Panc1 (cell line): Measurements from ENCODE around the gene SPA17. TPM values are rescaled to one million over a fixed set of nuclear protein-coding genes. Genes with fewer than 3 reads are reported as not detected.

ENCODE experiments used
- ATAC-seq: fragments of 200-7000 bp; cut with Tn5 transposase; 2 replicates; pipeline ENCODE4 v1.9.1; 2020; ENCODE audit warnings: mild to moderate bottlenecking, moderate library complexity
- BruUV-seq: library from RNA; stranded (reverse); fragments of 400-500 nt; replicated peaks from 2 replicates; lab custom pipeline; 2021; lab: Mats Ljungman, UMichigan
- CTCF ChIA-PET: fragments of 300-600 bp; sonication (Branson Sonifier 250); formaldehyde crosslinking; loops from one replicate; lab custom pipeline; 2022; ENCODE audit warnings: antibody characterized with exemption; lab: Charles Lee
- POLR2A ChIA-PET: fragments of 300-600 bp; sonication (Branson Sonifier 250); formaldehyde crosslinking; loops from one replicate; lab custom pipeline; 2022; ENCODE audit warnings: antibody characterized with exemption; lab: Charles Lee
- DNase-seq: peaks from one replicate; pipeline ENCODE4 v3.0.0-alpha.2; 2010; ENCODE audit warnings: low read depth, low spot score
- H3K27ac ChIP-seq: 2 replicates; pipeline ENCODE4 v1.5.1; 2011; ENCODE audit warnings: mild to moderate bottlenecking, low read length, inconsistent platforms
- H3K27me3 ChIP-seq: fragments of 200-500 bp; sonication (Bioruptor generic); 2 replicates; pipeline ENCODE4 v1.6.0; 2014; ENCODE audit warnings: low read length, inconsistent platforms; ENCODE audit not compliant: control insufficient read depth, insufficient read depth
- H3K36me3 ChIP-seq: fragments of 200-500 bp; sonication (Bioruptor generic); 2 replicates; pipeline ENCODE4 v1.5.1; 2014; ENCODE audit warnings: inconsistent platforms, mild to moderate bottlenecking, low read length, moderate library complexity; ENCODE audit not compliant: control insufficient read depth, insufficient read depth
- H3K4me1 ChIP-seq: 2 replicates; pipeline ENCODE4 v1.5.1; 2011; ENCODE audit warnings: inconsistent platforms, mild to moderate bottlenecking, low read length, moderate library complexity; ENCODE audit not compliant: control insufficient read depth, insufficient read depth
- H3K4me3 ChIP-seq, 2 experiments: 2 replicates each; pipeline ENCODE4 v1.5.1; 2011 to 2012; ENCODE audit warnings: low read depth in 2 of 2, low read length in 2 of 2, mild to moderate bottlenecking in 2 of 2, inconsistent platforms in 1 of 2, moderate library complexity in 1 of 2
- H3K9me3 ChIP-seq: fragments of 200-500 bp; sonication (Bioruptor generic); 2 replicates; pipeline ENCODE4 v1.5.1; 2014; ENCODE audit warnings: low read depth, mild to moderate bottlenecking, inconsistent platforms, low read length, moderate library complexity; ENCODE audit not compliant: control insufficient read depth, insufficient read depth
- POLR2AphosphoS5 ChIP-seq: IDR thresholded peaks from 2 replicates; pipeline ENCODE4 v1.6.1; 2012; ENCODE audit warnings: mild to moderate bottlenecking, low read depth, low read length, moderate library complexity
- SIN3A ChIP-seq: IDR thresholded peaks from 2 replicates; pipeline ENCODE4 v1.6.1; 2012; ENCODE audit warnings: low read depth, mild to moderate bottlenecking, low read length, moderate library complexity, borderline replicate concordance; ENCODE audit not compliant: insufficient read depth
- TCF7L2 ChIP-seq: IDR thresholded peaks from 2 replicates; pipeline ENCODE4 v1.6.1; 2011; ENCODE audit warnings: mild to moderate bottlenecking, low read depth, low read length, inconsistent platforms
- in situ Hi-C: cut with HindIII; loops from 2 replicates; pipeline ENCODE4 v1.10.0; 2016; ENCODE audit warnings: low sequenced_read_pairs, low pct_unique_long_range_greater_than_20kb
- intact Hi-C: fragments of 100-400 bp; cut with micrococcal nuclease; formaldehyde crosslinking; loops from one replicate; pipeline ENCODE4 v1.10.0; 2022; ENCODE audit not compliant: unreplicated experiment
- total RNA-seq: library from RNA; stranded (reverse); gene quantifications from one replicate; pipeline ENCODE4 v1.2.1, GENCODE V29; 2021; ENCODE audit not compliant: unreplicated experiment
- TF ChIP-seq, protein P1 (sequence below): fragments of 450-650 bp; IDR thresholded peaks from 2 replicates; pipeline ENCODE4 v1.5.1; 2017; ENCODE audit warnings: mild to moderate bottlenecking
- TF ChIP-seq, protein P2 (sequence below), 2 experiments: IDR thresholded peaks; 2 replicates each; pipeline ENCODE4 v1.6.1; 2011 to 2012; ENCODE audit warnings: low read depth in 2 of 2, control low read depth in 1 of 2, low read length in 1 of 2, mild to moderate bottlenecking in 1 of 2, moderate library complexity in 1 of 2; ENCODE audit not compliant: insufficient read depth in 1 of 2

The SPA17 gene
- total RNA-seq, 1 experiment from 2014 or later, result 10.1 TPM

DNA sequence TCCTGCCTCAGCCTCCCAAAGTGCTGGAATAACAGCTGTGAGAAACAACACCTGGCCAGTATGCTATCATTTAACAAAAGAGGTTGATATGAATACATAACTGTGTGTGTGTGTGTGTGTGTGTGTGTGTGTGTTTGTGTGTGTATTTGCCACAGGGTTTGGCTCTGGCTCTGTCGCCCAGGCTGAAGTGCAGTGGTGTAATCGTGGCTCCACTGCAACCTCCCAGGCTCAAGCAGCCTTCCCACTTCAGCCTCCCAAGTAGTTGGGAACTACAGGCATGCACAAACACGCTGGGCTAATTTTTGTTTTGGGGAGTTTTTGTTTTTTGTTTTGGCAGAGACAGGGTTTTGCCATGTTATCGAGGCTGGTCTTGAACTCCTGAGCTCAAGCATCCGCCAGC lies 4.7 kb downstream of the SPA17 start:
- Histone ChIP-seq H3K36me3 (no peaks in the 10 kb centered on the region), H3K27me3 (no peaks in the 10 kb centered on the region), H3K9me3 (peaks cover 16% of the 10 kb centered on the region; the same call in 1 of the 2 replicates), H3K27ac (no peak overlapping the region), H3K4me3 (no peak overlapping the region), H3K4me1 (peaks cover 6% of the 10 kb centered on the region)
- no TSS peak for BruUV-seq
- in situ Hi-C loops, result no loop called here
- no peak for TF ChIP-seq TCF7L2
- TF ChIP-seq, protein P1, sequence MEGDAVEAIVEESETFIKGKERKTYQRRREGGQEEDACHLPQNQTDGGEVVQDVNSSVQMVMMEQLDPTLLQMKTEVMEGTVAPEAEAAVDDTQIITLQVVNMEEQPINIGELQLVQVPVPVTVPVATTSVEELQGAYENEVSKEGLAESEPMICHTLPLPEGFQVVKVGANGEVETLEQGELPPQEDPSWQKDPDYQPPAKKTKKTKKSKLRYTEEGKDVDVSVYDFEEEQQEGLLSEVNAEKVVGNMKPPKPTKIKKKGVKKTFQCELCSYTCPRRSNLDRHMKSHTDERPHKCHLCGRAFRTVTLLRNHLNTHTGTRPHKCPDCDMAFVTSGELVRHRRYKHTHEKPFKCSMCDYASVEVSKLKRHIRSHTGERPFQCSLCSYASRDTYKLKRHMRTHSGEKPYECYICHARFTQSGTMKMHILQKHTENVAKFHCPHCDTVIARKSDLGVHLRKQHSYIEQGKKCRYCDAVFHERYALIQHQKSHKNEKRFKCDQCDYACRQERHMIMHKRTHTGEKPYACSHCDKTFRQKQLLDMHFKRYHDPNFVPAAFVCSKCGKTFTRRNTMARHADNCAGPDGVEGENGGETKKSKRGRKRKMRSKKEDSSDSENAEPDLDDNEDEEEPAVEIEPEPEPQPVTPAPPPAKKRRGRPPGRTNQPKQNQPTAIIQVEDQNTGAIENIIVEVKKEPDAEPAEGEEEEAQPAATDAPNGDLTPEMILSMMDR, result no peak
- no peak for TF ChIP-seq SIN3A
- TF ChIP-seq POLR2AphosphoS5, result no peak
- TF ChIP-seq, protein P2, sequence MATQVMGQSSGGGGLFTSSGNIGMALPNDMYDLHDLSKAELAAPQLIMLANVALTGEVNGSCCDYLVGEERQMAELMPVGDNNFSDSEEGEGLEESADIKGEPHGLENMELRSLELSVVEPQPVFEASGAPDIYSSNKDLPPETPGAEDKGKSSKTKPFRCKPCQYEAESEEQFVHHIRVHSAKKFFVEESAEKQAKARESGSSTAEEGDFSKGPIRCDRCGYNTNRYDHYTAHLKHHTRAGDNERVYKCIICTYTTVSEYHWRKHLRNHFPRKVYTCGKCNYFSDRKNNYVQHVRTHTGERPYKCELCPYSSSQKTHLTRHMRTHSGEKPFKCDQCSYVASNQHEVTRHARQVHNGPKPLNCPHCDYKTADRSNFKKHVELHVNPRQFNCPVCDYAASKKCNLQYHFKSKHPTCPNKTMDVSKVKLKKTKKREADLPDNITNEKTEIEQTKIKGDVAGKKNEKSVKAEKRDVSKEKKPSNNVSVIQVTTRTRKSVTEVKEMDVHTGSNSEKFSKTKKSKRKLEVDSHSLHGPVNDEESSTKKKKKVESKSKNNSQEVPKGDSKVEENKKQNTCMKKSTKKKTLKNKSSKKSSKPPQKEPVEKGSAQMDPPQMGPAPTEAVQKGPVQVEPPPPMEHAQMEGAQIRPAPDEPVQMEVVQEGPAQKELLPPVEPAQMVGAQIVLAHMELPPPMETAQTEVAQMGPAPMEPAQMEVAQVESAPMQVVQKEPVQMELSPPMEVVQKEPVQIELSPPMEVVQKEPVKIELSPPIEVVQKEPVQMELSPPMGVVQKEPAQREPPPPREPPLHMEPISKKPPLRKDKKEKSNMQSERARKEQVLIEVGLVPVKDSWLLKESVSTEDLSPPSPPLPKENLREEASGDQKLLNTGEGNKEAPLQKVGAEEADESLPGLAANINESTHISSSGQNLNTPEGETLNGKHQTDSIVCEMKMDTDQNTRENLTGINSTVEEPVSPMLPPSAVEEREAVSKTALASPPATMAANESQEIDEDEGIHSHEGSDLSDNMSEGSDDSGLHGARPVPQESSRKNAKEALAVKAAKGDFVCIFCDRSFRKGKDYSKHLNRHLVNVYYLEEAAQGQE (IDR thresholded peaks at IDR 0.05; ENCODE audit: insufficient read depth in 1 of 2, low read depth in 2 of 2, low read length in 1 of 2), result no peak
- ATAC-seq (no peak), DNase-seq (no peak)
- POLR2A ChIA-PET, result interaction anchor here (0.7 to 1.1 kb wide), 2 partner anchors 22 to 35 kb away, joined by 3 to 6 read pairs; no protein-coding TSS in a partner anchor
- CTCF ChIA-PET, result interaction anchor here (0.7 kb wide), 1 partner anchor 263 kb away, joined by 3 read pairs; no protein-coding TSS in a partner anchor
- intact Hi-C loops, result no loop called here

DNA sequence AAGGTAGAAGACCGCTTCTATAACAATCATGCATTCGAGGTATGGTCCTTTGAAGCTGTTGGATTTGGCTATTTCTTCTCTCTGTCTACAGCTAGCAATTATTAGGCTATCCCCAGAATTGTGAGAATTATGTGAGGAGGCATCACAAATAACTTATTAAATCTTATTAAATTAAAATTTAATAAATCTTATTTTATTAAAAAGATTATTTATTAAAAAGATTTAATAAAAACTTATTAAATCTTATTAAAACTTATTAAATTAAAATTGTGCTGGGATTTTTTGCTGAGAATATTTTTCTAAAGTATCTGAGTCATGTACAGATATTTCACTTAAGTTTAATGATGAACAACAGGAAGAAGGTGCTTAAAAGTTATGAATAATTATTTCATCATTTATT lies 7.7 kb downstream of the SPA17 start:
- CTCF ChIA-PET, result no interaction called here
- Histone ChIP-seq H3K27ac (no peak overlapping the region), H3K9me3 (peaks cover 16% of the 10 kb centered on the region; the same call in 1 of the 2 replicates), H3K4me1 (no peaks in the 10 kb centered on the region), H3K27me3 (no peaks in the 10 kb centered on the region), H3K36me3 (no peaks in the 10 kb centered on the region), H3K4me3 (no peak overlapping the region)
- DNase-seq, result no peak
- ATAC-seq, result no peak
- TF ChIP-seq, protein P1, result no peak
- TF ChIP-seq SIN3A (no peak), TCF7L2 (no peak), POLR2AphosphoS5 (no peak)
- TF ChIP-seq, protein P2 (IDR thresholded peaks at IDR 0.05; ENCODE audit: insufficient read depth in 1 of 2, low read depth in 2 of 2, low read length in 1 of 2), result no peak
- POLR2A ChIA-PET, result no interaction called here
- no TSS peak for BruUV-seq
- in situ Hi-C loops (no loop called here), intact Hi-C loops (no loop called here)
